GM23338 (cell line): ENCODE results near the gene NPAS4. TPM values are rescaled to one million over a fixed set of nuclear protein-coding genes. Genes with fewer than 3 reads are reported as not detected.
"Not testable (repeated sequence)": the region's sequence is repeated elsewhere in the genome, so short reads cannot be mapped to it uniquely, and the experiment has no call there.

Experiments used
- ATAC-seq: fragments of 200-7000 bp; cut with Tn5 transposase; 3 replicates; pipeline ENCODE4 v1.9.1; 2020
- DNase-seq: peaks from one replicate; pipeline ENCODE4 v3.0.0-alpha.2; 2015; ENCODE audit warnings: low spot score
- H2AFZ ChIP-seq: fragments of 200-600 bp; sonication (generic); 2 replicates; pipeline ENCODE4 v1.8.0; 2016; ENCODE audit warnings: antibody characterized with exemption, mild to moderate bottlenecking, moderate library complexity
- H3F3A ChIP-seq: fragments of 200-600 bp; sonication (generic); replicated peaks from 2 replicates; pipeline ENCODE4 v1.8.0; 2017; ENCODE audit warnings: antibody characterized with exemption, mixed run types, low read depth
- H3K27ac ChIP-seq: fragments of 200-600 bp; sonication (generic); 2 replicates; pipeline ENCODE4 v1.6.1; 2016; ENCODE audit warnings: low read depth
- H3K27me3 ChIP-seq: fragments of 200-600 bp; sonication (generic); 2 replicates; pipeline ENCODE4 v1.8.0; 2016; ENCODE audit warnings: mild to moderate bottlenecking, mixed run types, moderate library complexity; ENCODE audit not compliant: insufficient read depth
- H3K36me3 ChIP-seq: fragments of 200-600 bp; sonication (generic); 2 replicates; pipeline ENCODE4 v1.8.0; 2016; ENCODE audit warnings: mild to moderate bottlenecking; ENCODE audit not compliant: insufficient read depth
- H3K4me1 ChIP-seq: fragments of 200-600 bp; sonication (generic); 2 replicates; pipeline ENCODE4 v1.8.0; 2016; ENCODE audit warnings: mild to moderate bottlenecking, moderate library complexity; ENCODE audit not compliant: insufficient read depth
- H3K4me2 ChIP-seq: fragments of 200-600 bp; sonication (generic); 2 replicates; pipeline ENCODE4 v1.7.1; 2017; ENCODE audit warnings: mixed run types
- H3K4me3 ChIP-seq: fragments of 200-600 bp; sonication (generic); 2 replicates; pipeline ENCODE4 v1.6.1; 2016; ENCODE audit warnings: mixed run types
- H3K79me2 ChIP-seq: fragments of 200-600 bp; sonication (generic); replicated peaks from 2 replicates; pipeline ENCODE4 v1.8.0; 2017; ENCODE audit warnings: mild to moderate bottlenecking; ENCODE audit not compliant: insufficient read depth
- H3K9me2 ChIP-seq: fragments of 200-600 bp; sonication (generic); 2 replicates; pipeline ENCODE4 v1.8.0; 2017; ENCODE audit not compliant: insufficient read depth
- H4K20me1 ChIP-seq: fragments of 200-600 bp; sonication (generic); replicated peaks from 2 replicates; pipeline ENCODE4 v1.8.0; 2017; ENCODE audit warnings: mild to moderate bottlenecking; ENCODE audit not compliant: insufficient read depth
- H3K27ac Mint-ChIP-seq: 2 replicates; pipeline ENCODE4 v1.8.0; 2020; ENCODE audit warnings: inconsistent platforms, mild to moderate bottlenecking, moderate library complexity, mixed read lengths
- H3K27me3 Mint-ChIP-seq: 3 replicates; pipeline ENCODE4 v1.8.0; 2022; ENCODE audit warnings: low read depth, mild to moderate bottlenecking, moderate library complexity, mixed read lengths, inconsistent platforms; ENCODE audit not compliant: insufficient read depth, poor library complexity
- H3K36me3 Mint-ChIP-seq: 3 replicates; pipeline ENCODE4 v1.8.0; 2021; ENCODE audit warnings: low read depth, mild to moderate bottlenecking, inconsistent platforms, moderate library complexity, mixed read lengths
- H3K4me1 Mint-ChIP-seq: 3 replicates; pipeline ENCODE4 v1.8.0; 2020; ENCODE audit warnings: mild to moderate bottlenecking, inconsistent platforms, mixed read lengths
- H3K4me3 Mint-ChIP-seq: 3 replicates; pipeline ENCODE4 v1.8.0; 2021; ENCODE audit warnings: moderate library complexity, mild to moderate bottlenecking, inconsistent platforms, mixed read lengths
- H3K9me3 Mint-ChIP-seq: 3 replicates; pipeline ENCODE4 v1.8.0; 2020; ENCODE audit warnings: moderate library complexity, mild to moderate bottlenecking, inconsistent platforms, mixed read lengths
- EZH2phosphoT487 ChIP-seq: fragments of 200-600 bp; sonication (generic); IDR thresholded peaks from one replicate; pipeline ENCODE4 v1.8.1; 2018; ENCODE audit warnings: antibody characterized with exemption; ENCODE audit not compliant: unreplicated experiment
- JUNB ChIP-seq: IDR thresholded peaks from one replicate; pipeline ENCODE4 v1.6.1; 2016; ENCODE audit warnings: antibody characterized with exemption; ENCODE audit not compliant: unreplicated experiment
- POLR2AphosphoS5 ChIP-seq: IDR thresholded peaks from 2 replicates; pipeline ENCODE4 v1.6.1; 2016; ENCODE audit warnings: antibody characterized with exemption, low read depth
- STAT1 ChIP-seq: IDR thresholded peaks from one replicate; pipeline ENCODE4 v1.6.1; 2016; ENCODE audit warnings: antibody characterized with exemption; ENCODE audit not compliant: unreplicated experiment
- ZNF114 ChIP-seq: fragments of 250-450 bp; sonication (Bioruptor Pico); IDR thresholded peaks from 2 replicates; pipeline ENCODE4 v1.5.0; 2020; ENCODE audit warnings: mild to moderate bottlenecking, moderate library complexity
- ZNF331 ChIP-seq: fragments of 250-450 bp; sonication (Bioruptor Pico); IDR thresholded peaks from 2 replicates; pipeline ENCODE4 v1.5.0; 2020; ENCODE audit warnings: low read depth, mild to moderate bottlenecking, moderate library complexity
- polyA plus RNA-seq: library from polyadenylated mRNA; unstranded; fragments of >200 nt; fragmentation: Nextera tagmentation; extraction: Ambion mirVana; gene quantifications from 2 replicates; pipeline ENCODE4 v1.2.1, GENCODE V29; 2016
- total RNA-seq: library from RNA; depleted of rRNA; stranded (reverse); fragments of >200 nt; shearing (Covaris generic); gene quantifications from 2 replicates; pipeline ENCODE4 v1.2.3, GENCODE V29; 2014
- TF ChIP-seq, protein P1 (sequence below), 2 experiments: fragments of 200-600 bp in 1 of 2; sonication (generic) in 1 of 2; conservative IDR thresholded peaks; 2 replicates each; pipeline versions ENCODE4 v1.5.1 to v1.6.1; 2016 to 2017; ENCODE audit warnings: antibody characterized with exemption in 2 of 2, low read depth in 2 of 2, mild to moderate bottlenecking in 2 of 2, moderate library complexity in 1 of 2
- TF ChIP-seq, protein P2 (sequence below): fragments of 250-450 bp; sonication (Bioruptor Pico); IDR thresholded peaks from 2 replicates; pipeline ENCODE4 v1.5.0; 2020; ENCODE audit warnings: mild to moderate bottlenecking, moderate library complexity

Gene NPAS4
- total and polyA plus RNA-seq, 2 experiments from 2014 or later: 0.71 to 0.97 TPM

DNA sequence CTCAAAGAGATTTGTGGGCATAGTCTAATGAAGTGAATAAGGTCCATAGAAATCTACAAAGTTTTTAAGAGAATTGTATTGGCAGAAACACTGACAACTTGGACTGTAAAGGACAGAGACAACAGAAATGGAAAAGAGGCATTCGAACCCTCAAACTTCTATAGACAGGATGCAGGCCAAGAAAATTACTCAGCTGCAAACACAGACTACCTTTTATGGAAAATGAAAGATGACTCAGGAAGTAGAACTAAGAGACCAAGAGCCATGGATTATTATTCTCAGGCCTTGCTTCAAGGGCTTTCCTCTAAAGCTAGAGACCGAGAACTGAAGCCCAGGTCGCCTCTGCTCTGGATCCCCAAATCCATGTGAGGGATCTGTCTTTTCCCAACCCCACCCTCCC is 42.1 kb downstream of the NPAS4 start:
- H3K9me2 ChIP-seq: no peaks in the 10 kb centered on the region
- H3K4me3 ChIP-seq: no peak overlapping the region
- ATAC-seq (no peak), DNase-seq (no peak)
- Mint-ChIP-seq H3K4me1 (peaks cover 17% of the 10 kb centered on the region), H3K9me3 (peaks cover 34% of the 10 kb centered on the region), H3K27ac (no peak overlapping the region), H3K4me3 (no peak overlapping the region), H3K36me3 (peaks cover 25% of the 10 kb centered on the region), H3K27me3 (peaks cover 13% of the 10 kb centered on the region)
- no peaks in the 10 kb centered on the region for H3K36me3 ChIP-seq
- H3K4me2 ChIP-seq: no peak overlapping the region
- TF ChIP-seq STAT1 (no peak), EZH2phosphoT487 (no peak), POLR2AphosphoS5 (no peak), JUNB (no peak), ZNF331 (CRISPR knock-in tag) (no peak), ZNF114 (no peak)
- TF ChIP-seq, protein P1, sequence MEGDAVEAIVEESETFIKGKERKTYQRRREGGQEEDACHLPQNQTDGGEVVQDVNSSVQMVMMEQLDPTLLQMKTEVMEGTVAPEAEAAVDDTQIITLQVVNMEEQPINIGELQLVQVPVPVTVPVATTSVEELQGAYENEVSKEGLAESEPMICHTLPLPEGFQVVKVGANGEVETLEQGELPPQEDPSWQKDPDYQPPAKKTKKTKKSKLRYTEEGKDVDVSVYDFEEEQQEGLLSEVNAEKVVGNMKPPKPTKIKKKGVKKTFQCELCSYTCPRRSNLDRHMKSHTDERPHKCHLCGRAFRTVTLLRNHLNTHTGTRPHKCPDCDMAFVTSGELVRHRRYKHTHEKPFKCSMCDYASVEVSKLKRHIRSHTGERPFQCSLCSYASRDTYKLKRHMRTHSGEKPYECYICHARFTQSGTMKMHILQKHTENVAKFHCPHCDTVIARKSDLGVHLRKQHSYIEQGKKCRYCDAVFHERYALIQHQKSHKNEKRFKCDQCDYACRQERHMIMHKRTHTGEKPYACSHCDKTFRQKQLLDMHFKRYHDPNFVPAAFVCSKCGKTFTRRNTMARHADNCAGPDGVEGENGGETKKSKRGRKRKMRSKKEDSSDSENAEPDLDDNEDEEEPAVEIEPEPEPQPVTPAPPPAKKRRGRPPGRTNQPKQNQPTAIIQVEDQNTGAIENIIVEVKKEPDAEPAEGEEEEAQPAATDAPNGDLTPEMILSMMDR (conservative IDR thresholded peaks at IDR 0.05; ENCODE audit: low read depth in 2 of 2): no peak
- TF ChIP-seq, protein P2, sequence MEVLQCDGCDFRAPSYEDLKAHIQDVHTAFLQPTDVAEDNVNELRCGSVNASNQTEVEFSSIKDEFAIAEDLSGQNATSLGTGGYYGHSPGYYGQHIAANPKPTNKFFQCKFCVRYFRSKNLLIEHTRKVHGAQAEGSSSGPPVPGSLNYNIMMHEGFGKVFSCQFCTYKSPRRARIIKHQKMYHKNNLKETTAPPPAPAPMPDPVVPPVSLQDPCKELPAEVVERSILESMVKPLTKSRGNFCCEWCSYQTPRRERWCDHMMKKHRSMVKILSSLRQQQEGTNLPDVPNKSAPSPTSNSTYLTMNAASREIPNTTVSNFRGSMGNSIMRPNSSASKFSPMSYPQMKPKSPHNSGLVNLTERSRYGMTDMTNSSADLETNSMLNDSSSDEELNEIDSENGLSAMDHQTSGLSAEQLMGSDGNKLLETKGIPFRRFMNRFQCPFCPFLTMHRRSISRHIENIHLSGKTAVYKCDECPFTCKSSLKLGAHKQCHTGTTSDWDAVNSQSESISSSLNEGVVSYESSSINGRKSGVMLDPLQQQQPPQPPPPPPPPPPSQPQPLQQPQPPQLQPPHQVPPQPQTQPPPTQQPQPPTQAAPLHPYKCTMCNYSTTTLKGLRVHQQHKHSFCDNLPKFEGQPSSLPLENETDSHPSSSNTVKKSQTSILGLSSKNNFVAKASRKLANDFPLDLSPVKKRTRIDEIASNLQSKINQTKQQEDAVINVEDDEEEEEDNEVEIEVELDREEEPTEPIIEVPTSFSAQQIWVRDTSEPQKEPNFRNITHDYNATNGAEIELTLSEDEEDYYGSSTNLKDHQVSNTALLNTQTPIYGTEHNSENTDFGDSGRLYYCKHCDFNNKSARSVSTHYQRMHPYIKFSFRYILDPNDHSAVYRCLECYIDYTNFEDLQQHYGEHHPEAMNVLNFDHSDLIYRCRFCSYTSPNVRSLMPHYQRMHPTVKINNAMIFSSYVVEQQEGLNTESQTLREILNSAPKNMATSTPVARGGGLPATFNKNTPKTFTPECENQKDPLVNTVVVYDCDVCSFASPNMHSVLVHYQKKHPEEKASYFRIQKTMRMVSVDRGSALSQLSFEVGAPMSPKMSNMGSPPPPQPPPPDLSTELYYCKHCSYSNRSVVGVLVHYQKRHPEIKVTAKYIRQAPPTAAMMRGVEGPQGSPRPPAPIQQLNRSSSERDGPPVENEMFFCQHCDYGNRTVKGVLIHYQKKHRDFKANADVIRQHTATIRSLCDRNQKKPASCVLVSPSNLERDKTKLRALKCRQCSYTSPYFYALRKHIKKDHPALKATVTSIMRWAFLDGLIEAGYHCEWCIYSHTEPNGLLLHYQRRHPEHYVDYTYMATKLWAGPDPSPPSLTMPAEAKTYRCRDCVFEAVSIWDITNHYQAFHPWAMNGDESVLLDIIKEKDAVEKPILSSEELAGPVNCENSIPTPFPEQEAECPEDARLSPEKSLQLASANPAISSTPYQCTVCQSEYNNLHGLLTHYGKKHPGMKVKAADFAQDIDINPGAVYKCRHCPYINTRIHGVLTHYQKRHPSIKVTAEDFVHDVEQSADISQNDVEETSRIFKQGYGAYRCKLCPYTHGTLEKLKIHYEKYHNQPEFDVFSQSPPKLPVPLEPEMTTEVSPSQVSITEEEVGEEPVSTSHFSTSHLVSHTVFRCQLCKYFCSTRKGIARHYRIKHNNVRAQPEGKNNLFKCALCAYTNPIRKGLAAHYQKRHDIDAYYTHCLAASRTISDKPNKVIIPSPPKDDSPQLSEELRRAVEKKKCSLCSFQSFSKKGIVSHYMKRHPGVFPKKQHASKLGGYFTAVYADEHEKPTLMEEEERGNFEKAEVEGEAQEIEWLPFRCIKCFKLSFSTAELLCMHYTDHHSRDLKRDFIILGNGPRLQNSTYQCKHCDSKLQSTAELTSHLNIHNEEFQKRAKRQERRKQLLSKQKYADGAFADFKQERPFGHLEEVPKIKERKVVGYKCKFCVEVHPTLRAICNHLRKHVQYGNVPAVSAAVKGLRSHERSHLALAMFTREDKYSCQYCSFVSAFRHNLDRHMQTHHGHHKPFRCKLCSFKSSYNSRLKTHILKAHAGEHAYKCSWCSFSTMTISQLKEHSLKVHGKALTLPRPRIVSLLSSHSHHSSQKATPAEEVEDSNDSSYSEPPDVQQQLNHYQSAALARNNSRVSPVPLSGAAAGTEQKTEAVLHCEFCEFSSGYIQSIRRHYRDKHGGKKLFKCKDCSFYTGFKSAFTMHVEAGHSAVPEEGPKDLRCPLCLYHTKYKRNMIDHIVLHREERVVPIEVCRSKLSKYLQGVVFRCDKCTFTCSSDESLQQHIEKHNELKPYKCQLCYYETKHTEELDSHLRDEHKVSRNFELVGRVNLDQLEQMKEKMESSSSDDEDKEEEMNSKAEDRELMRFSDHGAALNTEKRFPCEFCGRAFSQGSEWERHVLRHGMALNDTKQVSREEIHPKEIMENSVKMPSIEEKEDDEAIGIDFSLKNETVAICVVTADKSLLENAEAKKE (CRISPR knock-in tag): no peak
- H3K27ac ChIP-seq: no peak overlapping the region
- H4K20me1 ChIP-seq: no peaks in the 10 kb centered on the region; the same call in 1 of the 2 replicates
- H2AFZ ChIP-seq: no peak overlapping the region
- H3K79me2 ChIP-seq: no peaks in the 10 kb centered on the region
- H3K27me3 ChIP-seq: no peaks in the 10 kb centered on the region
- peaks cover 20% of the 10 kb centered on the region for H3K4me1 ChIP-seq
- H3F3A ChIP-seq: peaks cover 10% of the 10 kb centered on the region; the same call in 1 of the 2 replicates

DNA sequence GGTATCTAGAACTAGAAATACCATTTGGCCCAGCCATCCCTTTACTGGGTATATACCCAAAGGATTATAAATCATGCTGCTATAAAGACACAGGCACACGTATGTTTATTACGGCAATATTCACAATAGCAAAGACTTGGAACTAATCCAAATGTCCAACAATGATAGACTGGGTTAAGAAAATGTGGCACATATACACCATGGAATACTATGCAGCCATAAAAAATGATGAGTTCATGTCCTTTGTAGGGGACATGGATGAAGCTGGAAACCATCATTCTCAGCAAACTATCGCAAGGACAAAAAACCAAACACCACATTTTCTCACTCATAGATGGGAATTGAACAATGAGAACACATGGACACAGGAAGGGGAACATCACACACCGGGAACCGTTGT is 43.3 kb downstream of the NPAS4 start:
- DNase-seq, H3K36me3 ChIP-seq, H3K27me3 ChIP-seq, H2AFZ ChIP-seq, H3K79me2 ChIP-seq, H3K27ac Mint-ChIP-seq, H4K20me1 ChIP-seq, H3K4me3 Mint-ChIP-seq, H3K4me3 ChIP-seq, ATAC-seq, H3K9me2 ChIP-seq, H3K27ac ChIP-seq, H3K4me2 ChIP-seq: not testable (repeated sequence)
- peaks cover 34% of the 10 kb centered on the region for H3K9me3 Mint-ChIP-seq
- Histone ChIP-seq H3K4me1 (peaks cover 24% of the 10 kb centered on the region), H3F3A (peaks cover 10% of the 10 kb centered on the region; the same call in 1 of the 2 replicates)
- peaks cover 25% of the 10 kb centered on the region for H3K36me3 Mint-ChIP-seq
- peaks cover 10% of the 10 kb centered on the region for H3K27me3 Mint-ChIP-seq
- H3K4me1 Mint-ChIP-seq: peaks cover 28% of the 10 kb centered on the region
